WERI-Rb-1 (cell line): Measurements from ENCODE around the gene PCSK7.
"Not testable (repeated sequence)": the region's sequence is repeated elsewhere in the genome, so short reads cannot be mapped to it uniquely, and the experiment has no call there.

Experiments
- DNase-seq: peaks from one replicate; pipeline ENCODE4 v3.0.0-alpha.2; 2020
- H3K27ac ChIP-seq: fragments of 250-450 bp; sonication (Bioruptor Pico); 2 replicates; pipeline ENCODE4 v1.5.1; 2020; ENCODE audit warnings: mild to moderate bottlenecking, moderate library complexity
- H3K27me3 ChIP-seq: fragments of 250-450 bp; sonication (Bioruptor Pico); 2 replicates; pipeline ENCODE4 v1.5.1; 2021; ENCODE audit warnings: mild to moderate bottlenecking, low read depth, moderate library complexity; ENCODE audit not compliant: insufficient read depth, severe bottlenecking
- H3K36me3 ChIP-seq: fragments of 250-450 bp; sonication (Bioruptor Pico); 2 replicates; pipeline ENCODE4 v1.5.1; 2020; ENCODE audit warnings: mild to moderate bottlenecking, moderate library complexity
- H3K4me3 ChIP-seq: 2 replicates; pipeline ENCODE4 v1.5.1; 2011; ENCODE audit warnings: low read depth, mild to moderate bottlenecking, control low read depth, low read length
- H3K9me3 ChIP-seq: fragments of 250-450 bp; sonication (Bioruptor Pico); 2 replicates; pipeline ENCODE4 v1.5.1; 2021; ENCODE audit warnings: mild to moderate bottlenecking, moderate library complexity; ENCODE audit not compliant: severe bottlenecking
- TF ChIP-seq, protein P1 (sequence below): IDR thresholded peaks from 2 replicates; pipeline ENCODE4 v1.5.1; 2011; ENCODE audit warnings: low read depth, mild to moderate bottlenecking, control low read depth, inconsistent platforms, low read length

The PCSK7 gene

DNA sequence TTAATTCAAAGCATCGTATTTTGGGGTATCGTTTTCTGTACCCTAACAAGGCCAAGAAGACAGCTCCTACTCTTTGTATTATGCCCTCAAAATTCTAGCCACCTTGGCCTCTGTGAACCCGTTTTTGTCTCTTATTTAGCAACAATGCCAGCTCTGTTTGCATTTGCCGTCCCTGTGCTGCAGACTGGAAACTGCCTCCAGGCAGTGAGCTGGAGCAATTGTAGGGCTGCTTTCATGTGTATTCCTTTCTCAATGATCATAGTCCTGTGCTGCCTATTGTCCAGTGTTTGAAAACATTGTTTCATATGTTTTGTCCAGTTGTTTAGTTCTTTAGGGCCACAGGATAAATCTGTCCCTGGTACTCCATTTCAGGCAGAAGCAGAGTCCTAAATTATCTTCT, 39.3 kb upstream of the PCSK7 start:
- Histone ChIP-seq H3K9me3 (no peaks in the 10 kb centered on the region), H3K27me3 (no peaks in the 10 kb centered on the region), H3K4me3 (no peak overlapping the region), H3K36me3 (no peaks in the 10 kb centered on the region; the same call in 1 of the 2 replicates), H3K27ac (no peak overlapping the region)
- TF ChIP-seq, protein P1, sequence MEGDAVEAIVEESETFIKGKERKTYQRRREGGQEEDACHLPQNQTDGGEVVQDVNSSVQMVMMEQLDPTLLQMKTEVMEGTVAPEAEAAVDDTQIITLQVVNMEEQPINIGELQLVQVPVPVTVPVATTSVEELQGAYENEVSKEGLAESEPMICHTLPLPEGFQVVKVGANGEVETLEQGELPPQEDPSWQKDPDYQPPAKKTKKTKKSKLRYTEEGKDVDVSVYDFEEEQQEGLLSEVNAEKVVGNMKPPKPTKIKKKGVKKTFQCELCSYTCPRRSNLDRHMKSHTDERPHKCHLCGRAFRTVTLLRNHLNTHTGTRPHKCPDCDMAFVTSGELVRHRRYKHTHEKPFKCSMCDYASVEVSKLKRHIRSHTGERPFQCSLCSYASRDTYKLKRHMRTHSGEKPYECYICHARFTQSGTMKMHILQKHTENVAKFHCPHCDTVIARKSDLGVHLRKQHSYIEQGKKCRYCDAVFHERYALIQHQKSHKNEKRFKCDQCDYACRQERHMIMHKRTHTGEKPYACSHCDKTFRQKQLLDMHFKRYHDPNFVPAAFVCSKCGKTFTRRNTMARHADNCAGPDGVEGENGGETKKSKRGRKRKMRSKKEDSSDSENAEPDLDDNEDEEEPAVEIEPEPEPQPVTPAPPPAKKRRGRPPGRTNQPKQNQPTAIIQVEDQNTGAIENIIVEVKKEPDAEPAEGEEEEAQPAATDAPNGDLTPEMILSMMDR, result no peak
- no peak for DNase-seq

GRCh38 chr11:117269856-117270255, 38.0 kb upstream of the PCSK7 start:
- H3K36me3 ChIP-seq, result peaks cover 3% of the 10 kb centered on the region; the same call in 1 of the 2 replicates

GRCh38 chr11:117265745-117266144, 33.9 kb upstream of the PCSK7 start:
- no peak overlapping the region for H3K27ac ChIP-seq
- H3K4me3 ChIP-seq, result no peak overlapping the region
- TF ChIP-seq, protein P1, result no peak

More at GRCh38 chr11:117269856-117270255, 38.0 kb upstream of the PCSK7 start:
- H3K27me3 ChIP-seq, result no peaks in the 10 kb centered on the region
- no peak for DNase-seq
- no peak overlapping the region for H3K27ac ChIP-seq
- no peak overlapping the region for H3K4me3 ChIP-seq
- TF ChIP-seq, protein P1, result no peak
- no peaks in the 10 kb centered on the region for H3K9me3 ChIP-seq

GRCh38 chr11:117264624-117265323, 32.9 kb upstream of the PCSK7 start:
- H3K9me3 ChIP-seq, H3K27ac ChIP-seq, H3K27me3 ChIP-seq, H3K4me3 ChIP-seq, H3K36me3 ChIP-seq, DNase-seq: not testable (repeated sequence)

More at GRCh38 chr11:117265745-117266144, 33.9 kb upstream of the PCSK7 start:
- H3K27me3 ChIP-seq, result no peaks in the 10 kb centered on the region
- DNase-seq, result no peak
- H3K9me3 ChIP-seq, result no peaks in the 10 kb centered on the region
- peaks cover 6% of the 10 kb centered on the region; the same call in 1 of the 2 replicates for H3K36me3 ChIP-seq

DNA sequence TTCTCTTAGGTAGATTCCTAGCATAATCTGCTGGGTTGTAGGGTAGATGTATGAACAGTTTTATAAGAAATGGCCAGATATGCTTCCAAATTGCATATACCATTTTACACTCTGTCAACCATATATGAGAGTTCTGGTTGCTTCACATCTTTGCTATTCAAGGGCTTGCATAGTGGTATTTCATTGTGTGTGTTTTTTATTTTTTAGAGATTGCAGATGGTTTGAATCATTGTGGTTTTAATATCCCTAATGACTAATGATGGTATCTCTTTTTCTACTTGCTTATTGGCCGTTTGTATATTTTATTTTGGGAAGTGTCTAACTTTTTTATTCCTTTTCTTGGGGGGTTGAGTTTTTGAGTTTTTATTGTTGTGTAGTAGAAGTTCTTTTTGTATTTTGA, 27.5 kb upstream of the PCSK7 start:
- TF ChIP-seq, protein P1, result no peak
- no peak for DNase-seq
- Histone ChIP-seq H3K9me3 (no peaks in the 10 kb centered on the region), H3K27ac (no peak overlapping the region), H3K27me3 (no peaks in the 10 kb centered on the region), H3K4me3 (no peak overlapping the region), H3K36me3 (peaks cover 6% of the 10 kb centered on the region)

- no peak overlapping the region for H3K4me3 ChIP-seq
- H3K9me3 ChIP-seq, result no peaks in the 10 kb centered on the region
- peaks cover 8% of the 10 kb centered on the region for H3K36me3 ChIP-seq
- TF ChIP-seq, protein P1, result no peak
- no peaks in the 10 kb centered on the region for H3K27me3 ChIP-seq
- no peak for DNase-seq
- H3K27ac ChIP-seq, result no peak overlapping the region
These were observed 26.7 kb upstream of the PCSK7 start for GRCh38 chr11:117258576-117258975.
